ENCODE measurements around the gene CDH12.

DNA sequence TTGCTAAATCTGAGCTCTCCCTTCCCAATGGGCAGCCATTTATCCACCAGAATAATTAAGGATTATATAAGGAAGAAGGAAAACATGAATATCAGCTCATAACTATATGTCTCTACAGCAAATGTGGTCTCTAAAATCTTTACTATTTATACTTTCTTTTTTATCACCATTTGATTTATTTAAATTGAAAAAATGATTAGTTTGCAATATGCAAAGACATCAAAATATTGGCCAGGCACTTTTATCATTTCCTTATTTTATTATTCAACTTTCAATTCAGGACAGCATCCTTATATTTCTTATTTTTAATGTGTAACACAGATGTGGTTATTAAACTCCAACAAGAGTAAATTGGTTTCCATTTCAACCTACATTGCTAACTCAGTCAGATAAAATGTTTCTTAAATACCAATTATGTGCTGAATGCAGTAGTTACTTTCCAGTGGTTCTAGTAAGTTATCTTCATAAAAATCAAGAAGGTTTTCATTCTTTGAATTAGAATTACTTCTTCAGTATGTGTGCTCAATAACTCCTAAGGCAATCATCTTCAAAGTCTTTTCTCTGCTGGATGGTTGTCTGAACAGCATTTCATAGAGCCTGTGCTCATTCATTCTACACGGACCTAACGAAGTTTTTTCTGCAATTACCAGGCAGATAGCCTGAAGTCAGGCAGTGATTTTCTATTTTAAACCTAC lies 1148.0 kb downstream of the CDH12 start:
- TF ChIP-seq POLR2AphosphoS5 (IDR thresholded peaks at IDR 0.05; ENCODE audit: insufficient read depth in 1 of 2, low read depth in 1 of 2): no peak
- TF ChIP-seq, protein P1, sequence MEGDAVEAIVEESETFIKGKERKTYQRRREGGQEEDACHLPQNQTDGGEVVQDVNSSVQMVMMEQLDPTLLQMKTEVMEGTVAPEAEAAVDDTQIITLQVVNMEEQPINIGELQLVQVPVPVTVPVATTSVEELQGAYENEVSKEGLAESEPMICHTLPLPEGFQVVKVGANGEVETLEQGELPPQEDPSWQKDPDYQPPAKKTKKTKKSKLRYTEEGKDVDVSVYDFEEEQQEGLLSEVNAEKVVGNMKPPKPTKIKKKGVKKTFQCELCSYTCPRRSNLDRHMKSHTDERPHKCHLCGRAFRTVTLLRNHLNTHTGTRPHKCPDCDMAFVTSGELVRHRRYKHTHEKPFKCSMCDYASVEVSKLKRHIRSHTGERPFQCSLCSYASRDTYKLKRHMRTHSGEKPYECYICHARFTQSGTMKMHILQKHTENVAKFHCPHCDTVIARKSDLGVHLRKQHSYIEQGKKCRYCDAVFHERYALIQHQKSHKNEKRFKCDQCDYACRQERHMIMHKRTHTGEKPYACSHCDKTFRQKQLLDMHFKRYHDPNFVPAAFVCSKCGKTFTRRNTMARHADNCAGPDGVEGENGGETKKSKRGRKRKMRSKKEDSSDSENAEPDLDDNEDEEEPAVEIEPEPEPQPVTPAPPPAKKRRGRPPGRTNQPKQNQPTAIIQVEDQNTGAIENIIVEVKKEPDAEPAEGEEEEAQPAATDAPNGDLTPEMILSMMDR (IDR thresholded peaks at IDR 0.05): no peak

All from vagina (tissue), 2 donors.